ENCODE data around the gene PDLIM1. TPM values are rescaled to one million over a fixed set of nuclear protein-coding genes. Genes with fewer than 3 reads are reported as not detected.

PDLIM1 gene
- total and polyA plus RNA-seq, 10 of the 15 experiments (the other 5 are each of a cell fraction or from before 2014, with no cell fraction given), result 95.7 to 714 (median 309) TPM

- TF ChIP-seq BCL3 (IDR thresholded peaks at IDR 0.05; ENCODE audit: borderline replicate concordance, insufficient read depth, low read depth, low read length, poor library complexity, severe bottlenecking), result no peak
- TF ChIP-seq REST (IDR thresholded peaks at IDR 0.05; ENCODE audit: low read depth, low read length), result no peak
- no peak for TF ChIP-seq HSF1 (IDR thresholded peaks at IDR 0.05; ENCODE audit: low read depth, low read length)
- no peak for TF ChIP-seq PRDM15 (CRISPR knock-in tag; IDR thresholded peaks at IDR 0.05)
Observed at GRCh38 chr10:95331596-95332130, 40.9 kb upstream of the PDLIM1 start (continued).

Measured in GM12878 (cell line).